ENCODE results near the gene RNF111. TPM values are rescaled to one million over a fixed set of nuclear protein-coding genes. Genes with fewer than 3 reads are reported as not detected.
"Not testable (repeated sequence)": the region's sequence is repeated elsewhere in the genome, so short reads cannot be mapped to it uniquely, and the experiment has no call there.

RNF111 gene
- polyA plus RNA-seq, 3 donors, result 4.1 to 10.1 (median 7.0) TPM

DNA sequence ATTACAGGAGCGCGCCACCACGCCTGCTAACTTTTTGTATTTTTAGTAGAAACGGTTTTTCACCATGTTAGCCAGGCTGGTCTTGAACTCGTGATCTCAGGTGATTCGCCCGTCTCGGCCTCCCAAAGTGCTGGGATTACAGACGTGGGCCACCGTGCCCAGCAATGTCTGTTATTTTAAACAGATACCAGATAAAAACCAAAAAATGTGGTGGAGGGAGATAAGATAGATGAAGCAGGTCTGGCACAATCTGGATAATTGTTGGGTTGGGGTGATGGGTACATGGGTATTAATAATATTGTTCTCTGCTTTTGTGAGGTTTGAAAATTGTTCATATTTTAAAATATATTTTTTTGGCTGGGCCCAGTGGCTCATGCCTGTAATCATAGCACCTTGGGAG lies 4.7 kb downstream of the RNF111 start:
- WGBS, 3 donors, result 90 to 93% (median 91%) methylated on average over 10 of the region's 10 CpGs
- no peak overlapping the region for H3K27ac ChIP-seq (ENCODE audit: low read depth, low read length)

- WGBS, 3 donors, result 66 to 86% (median 85%) methylated on average over 1 of the region's 1 CpG
- H3K27ac ChIP-seq (ENCODE audit: low read depth, low read length), result no peak overlapping the region
Measured at GRCh38 chr15:58994906-58995453, 7.5 kb downstream of the RNF111 start.

DNA sequence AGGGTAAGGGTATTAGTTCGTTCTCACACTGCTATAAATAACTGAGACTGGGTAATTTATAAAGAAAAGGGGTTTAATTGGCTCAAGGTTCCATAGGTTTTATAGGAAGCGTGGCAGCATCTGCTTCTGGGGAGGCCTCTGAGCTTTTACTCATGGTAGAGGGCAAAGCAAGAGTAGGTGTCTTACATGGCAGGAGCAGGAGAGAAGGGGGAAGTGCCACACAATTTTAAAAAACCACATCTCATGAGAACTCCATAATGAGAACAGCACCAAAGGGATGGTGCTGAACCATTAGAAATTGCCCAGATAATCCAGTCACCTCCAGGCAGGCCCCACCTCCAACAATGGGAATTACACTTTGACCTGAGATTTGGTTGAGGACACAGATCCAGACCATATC lies 12.2 kb downstream of the RNF111 start:
- H3K27ac ChIP-seq (ENCODE audit: low read depth, low read length), result no peak overlapping the region
- 91 to 96% (median 95%) methylated on average over 2 of the region's 2 CpGs for WGBS, 3 donors

- H3K27ac ChIP-seq (ENCODE audit: low read depth, low read length), result not testable (repeated sequence)
- 95 to 99% (median 97%) methylated on average over 10 of the region's 10 CpGs for WGBS, 3 donors
Measured at GRCh38 chr15:59000251-59000650, 12.8 kb downstream of the RNF111 start.

- no peak overlapping the region for H3K27ac ChIP-seq (ENCODE audit: low read depth, low read length)
- WGBS, 3 donors, result 85 to 96% (median 89%) methylated on average over 5 of the region's 5 CpGs
Measured at GRCh38 chr15:59001946-59002345, 14.5 kb downstream of the RNF111 start.

DNA sequence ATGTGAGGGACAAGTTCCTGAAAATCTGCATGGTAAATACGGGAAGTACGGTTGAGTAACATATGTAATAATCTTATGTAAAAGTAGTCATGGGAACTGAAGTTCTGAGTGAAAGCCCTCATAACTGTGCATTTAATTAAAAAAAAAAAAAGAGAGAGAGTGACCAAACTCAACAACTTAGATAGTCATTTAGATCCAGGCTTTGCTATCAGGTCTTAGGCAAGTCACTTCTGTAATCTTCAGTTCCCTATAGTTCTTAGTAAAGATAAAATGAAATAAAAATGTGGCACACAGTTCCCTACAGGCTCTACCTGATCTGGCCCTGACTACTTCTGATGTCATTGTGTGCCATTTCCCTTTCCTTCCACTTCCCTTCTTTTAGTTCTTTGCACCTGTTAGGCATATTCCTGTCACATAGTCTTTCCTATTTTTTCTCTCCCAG lies 15.0 kb downstream of the RNF111 start:
- 52 to 81% (median 56%) methylated on average over 2 of the region's 2 CpGs for WGBS, 3 donors
- no peak overlapping the region for H3K27ac ChIP-seq (ENCODE audit: low read depth, low read length)

DNA sequence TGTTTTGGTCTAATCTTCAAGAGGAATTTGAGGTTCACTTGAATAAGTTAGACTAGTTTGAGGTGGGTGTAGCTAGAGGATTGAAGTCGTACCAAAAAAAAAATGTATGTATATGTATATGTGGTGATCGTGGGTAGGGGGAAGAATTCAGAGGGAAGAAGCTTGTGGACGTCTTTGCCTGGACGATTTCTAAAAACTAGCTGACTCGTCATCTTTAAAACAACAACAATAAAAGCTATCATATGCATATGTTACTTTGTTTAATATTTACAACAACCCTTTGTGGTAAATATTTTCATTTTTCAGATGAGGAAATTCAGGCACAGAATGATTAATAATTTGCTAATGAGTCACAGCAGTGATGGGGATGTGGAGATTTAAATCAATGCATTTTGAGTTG lies 18.1 kb downstream of the RNF111 start:
- no peak overlapping the region for H3K27ac ChIP-seq (ENCODE audit: low read depth, low read length)
- 88 to 93% (median 89%) methylated on average over 5 of the region's 5 CpGs for WGBS, 3 donors

DNA sequence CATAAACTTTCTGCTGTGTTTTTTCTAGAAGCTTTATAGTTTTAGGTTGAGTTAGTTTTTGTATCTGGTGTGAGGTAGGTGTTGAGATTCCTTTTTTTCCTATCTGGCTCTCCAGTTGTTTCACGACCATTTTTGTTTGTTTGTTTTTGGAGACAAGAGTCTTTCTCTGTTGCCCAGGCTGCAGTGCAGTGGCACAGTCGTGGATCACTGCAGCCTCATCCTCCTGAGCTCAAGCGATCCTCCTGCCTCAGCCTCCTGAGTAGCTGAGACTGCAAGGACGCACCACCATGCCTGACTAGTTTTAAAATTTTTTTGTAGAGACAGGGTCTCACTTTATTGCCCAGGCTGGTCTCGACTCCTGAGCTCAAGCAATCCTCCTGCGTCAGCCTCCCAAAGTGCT lies 20.6 kb downstream of the RNF111 start:
- no peak overlapping the region for H3K27ac ChIP-seq (ENCODE audit: low read depth, low read length)
- 86 to 96% (median 92%) methylated on average over 6 of the region's 6 CpGs for WGBS, 3 donors

GRCh38 chr15:59011262-59011952 lies 23.9 kb downstream of the RNF111 start:
- no peak overlapping the region for H3K27ac ChIP-seq (ENCODE audit: low read depth, low read length)
- 44 to 74% (median 56%) methylated on average over 3 of the region's 3 CpGs for WGBS, 3 donors

GRCh38 chr15:59013246-59013873 lies 25.9 kb downstream of the RNF111 start:
- WGBS, 3 donors, result 75 to 84% (median 84%) methylated on average over 3 of the region's 3 CpGs
- no peak overlapping the region for H3K27ac ChIP-seq (ENCODE audit: low read depth, low read length)

DNA sequence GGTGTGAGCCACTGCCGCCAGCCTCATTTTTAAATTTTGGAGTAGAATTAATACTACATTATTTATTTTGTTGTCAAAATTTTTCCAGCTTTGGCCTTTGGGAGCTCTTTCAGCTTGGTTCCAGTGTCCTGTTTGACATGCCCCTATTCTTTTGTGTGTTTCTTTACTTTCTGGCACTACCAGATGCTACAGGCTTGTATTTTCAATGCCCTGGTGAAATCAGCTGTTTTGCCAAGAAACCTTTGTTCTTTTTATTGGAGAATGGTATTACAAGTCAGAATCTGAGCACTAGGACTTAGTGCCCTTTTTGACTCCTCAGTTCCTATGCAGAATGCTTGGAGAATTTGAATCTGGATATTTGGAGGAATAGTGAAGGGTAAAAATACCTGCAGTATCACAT lies 26.6 kb downstream of the RNF111 start:
- WGBS, 3 donors, result 98 to 100% (median 100%) methylated on average over 1 of the region's 1 CpG

DNA sequence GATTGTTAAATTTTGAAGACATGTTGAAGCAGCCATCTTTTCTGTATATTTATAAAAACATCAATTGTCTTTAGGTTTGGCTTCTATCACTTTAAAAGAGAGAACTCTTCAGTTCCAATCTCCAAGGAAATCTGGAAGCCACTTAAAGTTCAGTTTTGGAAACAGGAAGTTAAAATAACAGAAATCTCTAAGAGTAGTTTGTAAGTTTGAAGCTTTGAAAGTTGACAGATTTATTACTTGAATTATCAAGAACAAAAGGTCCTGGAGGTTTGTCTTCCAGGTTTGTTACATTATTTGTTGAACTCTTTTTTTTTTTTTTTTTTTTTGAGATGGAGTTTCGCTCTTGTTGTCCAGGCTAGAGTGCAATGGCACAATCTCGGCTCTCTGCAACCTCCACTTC lies 30.0 kb downstream of the RNF111 start:
- 68 to 80% (median 80%) methylated on average over 2 of the region's 2 CpGs for WGBS, 3 donors
- H3K27ac ChIP-seq (ENCODE audit: low read depth, low read length), result no peak overlapping the region

More for the DNA sequence above, 26.6 kb downstream of the RNF111 start:
- H3K27ac ChIP-seq (ENCODE audit: low read depth, low read length), result no peak overlapping the region

DNA sequence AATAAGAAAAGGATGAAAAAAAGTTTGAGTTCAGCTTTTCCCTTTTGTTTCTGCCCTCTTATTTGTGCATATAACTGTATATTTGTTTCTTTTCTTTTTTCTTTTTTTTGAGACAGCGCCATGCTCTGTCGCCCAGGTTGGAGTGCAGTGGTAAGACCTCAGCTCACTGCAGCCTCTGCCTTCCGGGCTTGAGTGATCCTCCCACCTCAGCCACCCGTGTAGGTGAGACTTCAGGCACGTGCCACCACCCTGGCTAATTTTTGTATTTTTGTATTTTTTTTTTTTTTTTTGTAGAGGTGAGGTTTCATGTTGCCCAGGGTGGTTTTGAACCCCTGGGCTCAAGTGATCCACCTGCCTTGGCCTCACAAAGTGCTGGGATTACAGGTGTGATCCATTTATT lies 31.4 kb downstream of the RNF111 start:
- H3K27ac ChIP-seq (ENCODE audit: low read depth, low read length), result no peak overlapping the region
- WGBS, 3 donors, result 87 to 94% (median 92%) methylated on average over 5 of the region's 5 CpGs

DNA sequence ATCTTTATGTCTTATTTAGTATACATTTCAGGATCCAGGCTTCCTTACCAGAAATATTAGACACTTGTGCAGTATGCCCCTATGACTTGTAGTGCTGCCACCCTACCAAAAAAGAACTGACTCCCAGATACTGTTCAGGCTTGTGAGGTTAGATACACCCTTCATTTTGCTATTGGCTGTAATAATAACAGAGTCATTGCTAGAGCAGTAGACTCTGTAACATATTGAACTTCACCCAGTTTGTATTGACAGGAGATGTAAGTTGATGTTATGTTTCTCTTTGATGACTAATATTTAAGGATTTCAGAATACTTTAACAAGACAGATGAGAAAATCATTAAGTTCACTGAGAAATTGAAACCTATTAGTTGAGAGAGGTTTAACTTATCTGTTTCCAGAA lies 32.9 kb downstream of the RNF111 start:
- H3K27ac ChIP-seq (ENCODE audit: low read depth, low read length), result no peak overlapping the region

GRCh38 chr15:59022188-59022587 lies 34.7 kb downstream of the RNF111 start:
- WGBS, 3 donors, result 98 to 100% (median 100%) methylated on average over 1 of the region's 1 CpG
- H3K27ac ChIP-seq (ENCODE audit: low read depth, low read length), result no peak overlapping the region

DNA sequence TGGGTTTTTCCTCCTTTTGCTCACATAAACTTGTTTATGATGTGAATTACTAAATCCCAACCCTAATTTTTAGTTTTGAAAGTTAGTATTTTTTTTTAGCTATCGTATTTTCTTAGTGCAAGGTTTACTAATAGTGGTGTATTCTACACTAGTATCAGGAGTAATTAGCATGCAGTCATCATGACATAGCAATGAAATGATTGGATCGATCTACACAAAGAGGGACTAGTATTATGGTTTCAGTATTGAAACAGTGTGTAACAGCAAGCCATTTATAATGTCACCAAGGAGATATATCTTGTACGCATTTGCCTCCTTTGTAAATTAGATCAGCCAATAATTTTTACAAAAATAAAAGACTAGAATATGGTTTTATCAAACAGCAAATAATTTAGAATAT lies 38.7 kb downstream of the RNF111 start:
- H3K27ac ChIP-seq (ENCODE audit: low read depth, low read length), result no peak overlapping the region
- 93 to 98% (median 94%) methylated on average over 3 of the region's 3 CpGs for WGBS, 3 donors

DNA sequence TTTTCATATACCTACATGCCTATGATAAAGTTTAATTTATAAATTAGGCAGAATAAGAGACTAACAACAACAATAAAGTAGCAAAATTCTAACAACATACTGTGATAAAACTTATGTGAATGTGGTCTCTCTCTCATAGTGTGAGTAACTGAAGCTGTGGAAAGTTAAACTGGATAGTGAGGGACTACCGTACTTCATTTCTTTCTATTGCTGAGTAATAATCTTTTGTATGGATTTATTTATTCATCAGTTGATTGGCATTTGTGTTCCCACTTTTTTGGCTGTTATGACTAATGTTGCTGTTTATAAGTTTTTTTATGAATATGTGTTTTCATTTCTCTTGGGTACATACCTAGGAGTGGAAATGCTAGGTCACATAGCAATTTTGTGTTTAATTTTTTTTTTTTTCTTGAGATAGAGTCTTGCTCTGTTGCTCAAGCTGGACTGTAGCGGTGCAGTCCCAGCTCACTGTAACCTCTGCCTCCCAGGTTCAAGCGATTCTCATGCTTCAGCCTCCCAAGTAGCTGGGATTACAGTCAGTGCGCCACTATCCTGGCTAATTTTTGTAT lies 41.0 kb downstream of the RNF111 start:
- 97 to 99% (median 98%) methylated on average over 4 of the region's 4 CpGs for WGBS, 3 donors
- no peak overlapping the region for H3K27ac ChIP-seq (ENCODE audit: low read depth, low read length)

GRCh38 chr15:59029554-59029953 lies 42.1 kb downstream of the RNF111 start:
- 53 to 79% (median 62%) methylated on average over 1 of the region's 1 CpG for WGBS, 3 donors
- H3K27ac ChIP-seq (ENCODE audit: low read depth, low read length), result no peak overlapping the region

GRCh38 chr15:59035201-59035600 lies 47.7 kb downstream of the RNF111 start:
- WGBS, 3 donors, result 86 to 94% (median 88%) methylated on average over 3 of the region's 3 CpGs
- H3K27ac ChIP-seq (ENCODE audit: low read depth, low read length), result no peak overlapping the region

GRCh38 chr15:59039225-59039624 lies 51.8 kb downstream of the RNF111 start:
- H3K27ac ChIP-seq (ENCODE audit: low read depth, low read length), result no peak overlapping the region
- WGBS, 3 donors, result 72 to 95% (median 72%) methylated on average over 2 of the region's 2 CpGs

Data from adipose tissue (tissue), 3 donors.